Measurements from ENCODE around the gene SLC9A3. TPM values are rescaled to one million over a fixed set of nuclear protein-coding genes. Genes with fewer than 3 reads are reported as not detected.
A peak's percentile ranks its signal among the peaks of the same experiment; 100 is the strongest.

SLC9A3 gene
- total RNA-seq, 4 donors from 2014 or later = 3.7 to 5.9 (median 4.3) TPM

DNA sequence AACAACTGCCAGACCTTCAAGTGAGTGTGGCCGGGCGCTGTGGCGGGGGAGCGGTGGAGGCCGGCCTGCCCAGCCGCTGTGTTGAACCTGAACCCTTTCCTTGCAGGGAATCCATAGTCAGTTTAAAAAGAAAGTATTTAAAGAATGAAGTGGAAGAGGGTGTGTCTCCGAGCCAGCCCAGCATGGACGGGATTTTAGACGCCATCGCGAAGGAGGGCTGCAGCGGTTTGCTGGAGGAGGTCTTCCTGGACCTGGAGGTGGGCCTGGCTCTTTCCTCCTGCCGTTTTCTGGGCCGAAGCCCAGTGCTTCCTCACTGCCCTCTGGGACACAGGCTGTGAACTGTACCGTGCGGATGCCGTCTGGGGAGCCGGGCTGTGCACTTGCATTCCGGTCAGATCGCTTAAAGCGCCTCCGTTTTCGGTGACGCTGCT is 62.2 kb downstream of the SLC9A3 start:
- no peak for TF ChIP-seq POLR2AphosphoS5 (IDR thresholded peaks at IDR 0.05)
- no peak for TF ChIP-seq EP300 (IDR thresholded peaks at IDR 0.05)
- no peak for TF ChIP-seq POLR2A (IDR thresholded peaks at IDR 0.05)
- TF ChIP-seq, protein P1, sequence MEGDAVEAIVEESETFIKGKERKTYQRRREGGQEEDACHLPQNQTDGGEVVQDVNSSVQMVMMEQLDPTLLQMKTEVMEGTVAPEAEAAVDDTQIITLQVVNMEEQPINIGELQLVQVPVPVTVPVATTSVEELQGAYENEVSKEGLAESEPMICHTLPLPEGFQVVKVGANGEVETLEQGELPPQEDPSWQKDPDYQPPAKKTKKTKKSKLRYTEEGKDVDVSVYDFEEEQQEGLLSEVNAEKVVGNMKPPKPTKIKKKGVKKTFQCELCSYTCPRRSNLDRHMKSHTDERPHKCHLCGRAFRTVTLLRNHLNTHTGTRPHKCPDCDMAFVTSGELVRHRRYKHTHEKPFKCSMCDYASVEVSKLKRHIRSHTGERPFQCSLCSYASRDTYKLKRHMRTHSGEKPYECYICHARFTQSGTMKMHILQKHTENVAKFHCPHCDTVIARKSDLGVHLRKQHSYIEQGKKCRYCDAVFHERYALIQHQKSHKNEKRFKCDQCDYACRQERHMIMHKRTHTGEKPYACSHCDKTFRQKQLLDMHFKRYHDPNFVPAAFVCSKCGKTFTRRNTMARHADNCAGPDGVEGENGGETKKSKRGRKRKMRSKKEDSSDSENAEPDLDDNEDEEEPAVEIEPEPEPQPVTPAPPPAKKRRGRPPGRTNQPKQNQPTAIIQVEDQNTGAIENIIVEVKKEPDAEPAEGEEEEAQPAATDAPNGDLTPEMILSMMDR (IDR thresholded peaks at IDR 0.05) = no peak
- 93% methylated on average over 24 of the region's 24 CpGs for WGBS
- H3K27me3 ChIP-seq = no peaks in the 10 kb centered on the region
- peaks cover 22% of the 10 kb centered on the region for H3K4me1 ChIP-seq
- peak; percentile 39 to 55 for DNase-seq (ENCODE audit: low spot score in 2 of 2)
- no peak overlapping the region for H3K27ac ChIP-seq
- H3K4me3 ChIP-seq = no peak overlapping the region
- peaks cover 82% of the 10 kb centered on the region for H3K36me3 ChIP-seq
- no peaks in the 10 kb centered on the region for H3K9me3 ChIP-seq

DNA sequence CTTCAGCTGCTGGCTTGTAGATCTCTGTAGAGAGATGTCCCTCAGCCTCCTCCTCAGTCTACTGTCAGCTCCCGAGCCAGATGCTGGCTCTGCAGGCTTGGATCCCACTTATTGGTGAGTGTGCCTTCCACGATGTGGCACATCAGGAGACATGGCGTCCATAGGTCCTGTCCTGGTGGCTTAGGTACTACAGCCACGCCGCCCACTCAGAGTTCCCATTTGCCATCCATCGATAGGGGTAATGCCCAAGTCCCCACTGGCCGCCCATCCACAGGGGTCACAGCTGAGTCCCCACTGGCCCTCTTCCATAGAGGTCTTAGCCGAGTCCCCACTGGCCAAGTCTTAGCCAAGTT is 64.0 kb downstream of the SLC9A3 start:
- peaks cover 73% of the 10 kb centered on the region for H3K36me3 ChIP-seq
- DNase-seq (ENCODE audit: low spot score in 2 of 2) = peak; percentile 62 to 76

DNA sequence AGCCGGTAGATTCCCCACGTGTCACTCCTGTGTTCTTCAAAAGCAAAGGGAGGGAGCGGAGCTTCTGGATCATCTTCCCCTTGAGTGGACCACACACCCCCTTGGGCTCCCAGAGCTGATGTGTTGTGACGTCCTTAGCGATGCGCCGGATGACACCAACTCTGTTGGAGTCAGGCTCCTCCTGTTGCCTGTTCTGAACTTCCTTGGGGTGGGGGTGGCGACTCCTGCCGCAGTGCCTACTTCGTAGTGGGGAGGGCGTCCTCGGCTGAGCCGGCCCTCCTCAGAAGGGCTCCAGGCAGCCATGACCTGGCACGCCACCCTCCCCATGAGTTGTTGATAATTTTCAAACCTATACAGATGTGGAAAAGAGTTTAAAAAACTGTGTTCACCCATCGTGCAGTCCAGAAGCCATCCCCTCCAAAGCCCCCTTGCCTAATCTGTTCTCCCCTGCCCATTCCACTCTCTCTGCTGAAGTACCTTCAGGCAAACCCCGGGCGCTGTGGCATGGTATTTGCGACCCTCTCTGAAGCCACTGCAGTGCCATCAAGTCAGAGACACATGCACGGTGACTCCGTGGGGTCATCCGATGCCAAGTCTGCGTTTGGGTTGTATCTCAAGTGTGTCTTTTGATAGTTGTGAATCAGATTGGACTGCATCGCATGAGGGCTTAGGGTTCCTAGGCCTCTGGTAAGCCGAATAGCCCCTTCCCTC is 64.5 kb downstream of the SLC9A3 start:
- Histone ChIP-seq H3K36me3 (peaks cover 71% of the 10 kb centered on the region), H3K4me1 (peaks cover 22% of the 10 kb centered on the region), H3K4me3 (no peak overlapping the region), H3K9me3 (no peaks in the 10 kb centered on the region), H3K27me3 (no peaks in the 10 kb centered on the region), H3K27ac (no peak overlapping the region)
- WGBS = 84% methylated on average over 23 of the region's 24 CpGs
- peak; percentile 55 to 67 for DNase-seq (ENCODE audit: low spot score in 2 of 2)
- TF ChIP-seq EP300 (IDR thresholded peaks at IDR 0.05) = no peak
- no peak for TF ChIP-seq POLR2AphosphoS5 (IDR thresholded peaks at IDR 0.05)
- no peak for TF ChIP-seq POLR2A (IDR thresholded peaks at IDR 0.05)
- TF ChIP-seq, protein P1 (IDR thresholded peaks at IDR 0.05) = no peak

More for the DNA sequence above, 64.0 kb downstream of the SLC9A3 start:
- H3K4me1 ChIP-seq = peaks cover 22% of the 10 kb centered on the region
- TF ChIP-seq POLR2A (IDR thresholded peaks at IDR 0.05) (no peak), POLR2AphosphoS5 (IDR thresholded peaks at IDR 0.05) (no peak), EP300 (IDR thresholded peaks at IDR 0.05) (no peak)
- TF ChIP-seq, protein P1 (IDR thresholded peaks at IDR 0.05) = no peak
- H3K4me3 ChIP-seq = no peak overlapping the region
- WGBS = 94% methylated on average over 8 of the region's 8 CpGs
- H3K27ac ChIP-seq = no peak overlapping the region
- H3K27me3 ChIP-seq = no peaks in the 10 kb centered on the region
- H3K9me3 ChIP-seq = no peaks in the 10 kb centered on the region

DNA sequence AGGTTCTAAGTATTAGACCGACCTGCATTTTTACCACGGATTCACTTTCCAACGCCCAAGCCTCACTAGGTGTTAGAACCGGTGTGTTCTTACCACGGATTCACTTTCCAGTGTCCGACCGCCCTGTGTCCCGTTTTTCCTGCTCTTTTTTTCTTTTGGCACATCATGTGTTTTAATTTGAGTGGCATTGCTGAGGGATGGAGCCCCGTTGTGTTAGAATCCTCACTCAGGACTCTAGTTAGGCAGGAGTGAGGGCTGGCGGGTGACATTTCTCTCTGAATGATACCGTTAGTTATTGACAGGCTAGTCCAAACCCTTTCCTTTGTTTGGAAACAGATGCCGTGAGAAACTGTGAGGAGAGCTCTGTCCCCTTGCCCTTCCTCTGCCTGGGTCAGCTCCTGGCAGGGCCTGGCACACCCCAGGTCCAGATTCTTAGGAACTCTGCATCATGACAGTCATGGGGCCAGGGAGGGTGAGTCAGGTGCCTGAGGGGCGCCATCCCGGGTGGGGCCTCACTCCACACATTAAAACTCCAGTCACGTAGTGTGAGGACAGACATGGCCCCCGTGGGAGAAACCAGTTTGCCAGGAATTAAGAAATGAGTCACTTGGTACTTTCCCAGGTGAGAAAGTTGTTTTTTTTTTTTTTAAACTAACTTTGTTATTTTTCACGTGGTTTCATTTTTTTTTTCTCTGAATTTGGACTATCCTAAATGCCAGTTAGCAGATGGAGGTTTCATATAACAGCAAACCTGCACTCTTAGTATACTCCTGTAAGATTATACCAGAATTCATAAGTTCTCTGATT is 65.5 kb downstream of the SLC9A3 start:
- WGBS = 55% methylated on average over 17 of the region's 17 CpGs
- TF ChIP-seq POLR2A (IDR thresholded peaks at IDR 0.05) (no peak), POLR2AphosphoS5 (IDR thresholded peaks at IDR 0.05) (no peak), EP300 (IDR thresholded peaks at IDR 0.05) (no peak)
- TF ChIP-seq, protein P1 (IDR thresholded peaks at IDR 0.05) = no peak
- H3K36me3 ChIP-seq = peaks cover 69% of the 10 kb centered on the region
- peak; percentile 70 to 77 for DNase-seq (ENCODE audit: low spot score in 2 of 2)
- no peak overlapping the region for H3K4me3 ChIP-seq
- peak overlapping the region; percentile 73 for H3K27ac ChIP-seq
- no peaks in the 10 kb centered on the region for H3K27me3 ChIP-seq
- H3K9me3 ChIP-seq = no peaks in the 10 kb centered on the region
- H3K4me1 ChIP-seq = peaks cover 22% of the 10 kb centered on the region
